Activated naive CD4-positive, alpha-beta T cell treated with anti-CD3 and anti-CD28 coated beads, Interleukin-2, amount 50 U/mL, for 24 hours (primary cell): ENCODE data around the gene CAPN15.

Source experiments
- H3K27ac Mint-ChIP-seq: one replicate; pipeline ENCODE4 v1.8.0; 2021; ENCODE audit warnings: mild to moderate bottlenecking, mixed read lengths
- H3K27me3 Mint-ChIP-seq: one replicate; pipeline ENCODE4 v1.8.0; 2021; ENCODE audit warnings: mixed read lengths
- H3K36me3 Mint-ChIP-seq: one replicate; pipeline ENCODE4 v1.8.0; 2021; ENCODE audit warnings: mixed read lengths
- H3K4me1 Mint-ChIP-seq: one replicate; pipeline ENCODE4 v1.8.0; 2021; ENCODE audit warnings: mixed read lengths
- H3K4me3 Mint-ChIP-seq: one replicate; pipeline ENCODE4 v1.8.0; 2021; ENCODE audit warnings: mild to moderate bottlenecking, mixed read lengths
- H3K9me3 Mint-ChIP-seq: one replicate; pipeline ENCODE4 v1.8.0; 2021; ENCODE audit warnings: mixed read lengths

Gene CAPN15

GRCh38 chr16:583470-583814 is 55.9 kb downstream of the CAPN15 start:
- H3K36me3 Mint-ChIP-seq, result no peaks in the 10 kb centered on the region
- H3K27me3 Mint-ChIP-seq, result no peaks in the 10 kb centered on the region
- no peaks in the 10 kb centered on the region for H3K4me1 Mint-ChIP-seq
- no peak overlapping the region for H3K27ac Mint-ChIP-seq
- H3K4me3 Mint-ChIP-seq, result no peak overlapping the region
- H3K9me3 Mint-ChIP-seq, result no peaks in the 10 kb centered on the region

- Mint-ChIP-seq H3K27ac (no peak overlapping the region), H3K27me3 (no peaks in the 10 kb centered on the region), H3K4me3 (no peak overlapping the region), H3K9me3 (no peaks in the 10 kb centered on the region), H3K4me1 (no peaks in the 10 kb centered on the region), H3K36me3 (no peaks in the 10 kb centered on the region)
These were observed 56.5 kb downstream of the CAPN15 start for GRCh38 chr16:583815-584591.

- Mint-ChIP-seq H3K36me3 (no peaks in the 10 kb centered on the region), H3K4me1 (no peaks in the 10 kb centered on the region), H3K9me3 (no peaks in the 10 kb centered on the region), H3K27me3 (no peaks in the 10 kb centered on the region), H3K4me3 (no peak overlapping the region), H3K27ac (no peak overlapping the region)
These were observed 57.8 kb downstream of the CAPN15 start for GRCh38 chr16:585351-585750.

GRCh38 chr16:586047-586644 is 58.6 kb downstream of the CAPN15 start:
- no peaks in the 10 kb centered on the region for H3K27me3 Mint-ChIP-seq
- H3K4me1 Mint-ChIP-seq, result peaks cover 7% of the 10 kb centered on the region
- H3K9me3 Mint-ChIP-seq, result no peaks in the 10 kb centered on the region
- peak overlapping the region; percentile 3 for H3K4me3 Mint-ChIP-seq
- no peak overlapping the region for H3K27ac Mint-ChIP-seq
- H3K36me3 Mint-ChIP-seq, result no peaks in the 10 kb centered on the region

GRCh38 chr16:586645-587590 is 59.4 kb downstream of the CAPN15 start:
- H3K4me3 Mint-ChIP-seq, result peak overlapping the region; percentile 97
- H3K27ac Mint-ChIP-seq, result no peak overlapping the region
- H3K36me3 Mint-ChIP-seq, result no peaks in the 10 kb centered on the region
- H3K27me3 Mint-ChIP-seq, result no peaks in the 10 kb centered on the region
- H3K4me1 Mint-ChIP-seq, result peaks cover 11% of the 10 kb centered on the region
- no peaks in the 10 kb centered on the region for H3K9me3 Mint-ChIP-seq

- H3K36me3 Mint-ChIP-seq, result no peaks in the 10 kb centered on the region
- H3K27me3 Mint-ChIP-seq, result no peaks in the 10 kb centered on the region
- H3K27ac Mint-ChIP-seq, result peak overlapping the region; percentile 99
- H3K9me3 Mint-ChIP-seq, result no peaks in the 10 kb centered on the region
- peaks cover 22% of the 10 kb centered on the region for H3K4me1 Mint-ChIP-seq
- H3K4me3 Mint-ChIP-seq, result peak overlapping the region; percentile 97
These were observed 61.1 kb downstream of the CAPN15 start for GRCh38 chr16:588639-588888.

- H3K27ac Mint-ChIP-seq, result peak overlapping the region; percentile 100
- no peaks in the 10 kb centered on the region for H3K36me3 Mint-ChIP-seq
- H3K4me3 Mint-ChIP-seq, result peak overlapping the region; percentile 97
- no peaks in the 10 kb centered on the region for H3K9me3 Mint-ChIP-seq
- H3K4me1 Mint-ChIP-seq, result peaks cover 25% of the 10 kb centered on the region
- H3K27me3 Mint-ChIP-seq, result no peaks in the 10 kb centered on the region
These were observed 61.6 kb downstream of the CAPN15 start for GRCh38 chr16:588889-589657.

- Mint-ChIP-seq H3K9me3 (no peaks in the 10 kb centered on the region), H3K4me1 (peaks cover 31% of the 10 kb centered on the region), H3K27ac (peak within 1 kb of the TSS; percentile 100), H3K36me3 (no peaks in the 10 kb centered on the region), H3K4me3 (peak within 1 kb of the TSS; percentile 95), H3K27me3 (no peaks in the 10 kb centered on the region)
These were observed 62.2 kb downstream of the CAPN15 start, which contains the start of gene RAB40C for GRCh38 chr16:589658-590187. Gene RAB40C, plus strand, starts transcription at chr16:590066. Its CDS starts 226 bp downstream, at chr16:590292.

- H3K27ac Mint-ChIP-seq, result no peak overlapping the region
- H3K36me3 Mint-ChIP-seq, result no peaks in the 10 kb centered on the region
- H3K4me1 Mint-ChIP-seq, result peaks cover 31% of the 10 kb centered on the region
- no peaks in the 10 kb centered on the region for H3K9me3 Mint-ChIP-seq
- H3K4me3 Mint-ChIP-seq, result peak overlapping the region; percentile 89
- no peaks in the 10 kb centered on the region for H3K27me3 Mint-ChIP-seq
These were observed 62.8 kb downstream of the CAPN15 start for GRCh38 chr16:590188-590814.

- no peaks in the 10 kb centered on the region for H3K27me3 Mint-ChIP-seq
- peaks cover 31% of the 10 kb centered on the region for H3K4me1 Mint-ChIP-seq
- H3K36me3 Mint-ChIP-seq, result no peaks in the 10 kb centered on the region
- no peaks in the 10 kb centered on the region for H3K9me3 Mint-ChIP-seq
- peak overlapping the region; percentile 89 for H3K4me3 Mint-ChIP-seq
- peak overlapping the region; percentile 81 for H3K27ac Mint-ChIP-seq
These were observed 63.3 kb downstream of the CAPN15 start for GRCh38 chr16:590815-591200.

- Mint-ChIP-seq H3K36me3 (no peaks in the 10 kb centered on the region), H3K9me3 (no peaks in the 10 kb centered on the region), H3K27me3 (no peaks in the 10 kb centered on the region), H3K4me1 (peaks cover 31% of the 10 kb centered on the region), H3K27ac (peak overlapping the region; percentile 81), H3K4me3 (peak overlapping the region; percentile 89)
These were observed 63.7 kb downstream of the CAPN15 start for GRCh38 chr16:591231-591630.

- Mint-ChIP-seq H3K4me1 (peaks cover 36% of the 10 kb centered on the region), H3K27me3 (no peaks in the 10 kb centered on the region), H3K36me3 (no peaks in the 10 kb centered on the region), H3K9me3 (no peaks in the 10 kb centered on the region), H3K4me3 (peak overlapping the region; percentile 89), H3K27ac (peak overlapping the region; percentile 72)
These were observed 64.5 kb downstream of the CAPN15 start for GRCh38 chr16:591892-592517.

- Mint-ChIP-seq H3K27me3 (no peaks in the 10 kb centered on the region), H3K36me3 (no peaks in the 10 kb centered on the region), H3K4me3 (no peak overlapping the region), H3K4me1 (peaks cover 36% of the 10 kb centered on the region), H3K27ac (peak overlapping the region; percentile 62), H3K9me3 (no peaks in the 10 kb centered on the region)
These were observed 65.2 kb downstream of the CAPN15 start for GRCh38 chr16:592518-593306.

- Mint-ChIP-seq H3K4me3 (no peak overlapping the region), H3K36me3 (no peaks in the 10 kb centered on the region), H3K27me3 (no peaks in the 10 kb centered on the region), H3K9me3 (no peaks in the 10 kb centered on the region), H3K4me1 (peaks cover 36% of the 10 kb centered on the region), H3K27ac (no peak overlapping the region)
These were observed 65.9 kb downstream of the CAPN15 start for GRCh38 chr16:593406-593805.
